HEK293 (cell line): ENCODE measurements around the gene KIR2DL4.
"Not testable (repeated sequence)": the region's sequence is repeated elsewhere in the genome, so short reads cannot be mapped to it uniquely, and the experiment has no call there.

Source experiments
- CTCF ChIA-PET: fragments of 350-600 bp; formaldehyde crosslinking; extraction: SDS; loops from one replicate; lab custom pipeline; 2021; ENCODE audit warnings: antibody characterized with exemption; lab: Yijun Ruan, JAX
- POLR2A ChIA-PET: fragments of 300-600 bp; formaldehyde crosslinking; extraction: SDS; loops from one replicate; lab custom pipeline; 2020; ENCODE audit warnings: antibody characterized with exemption, inconsistent platforms; lab: Yijun Ruan, JAX
- H3K27ac ChIP-seq: fragments of 200-500 bp; sonication (Bioruptor generic); 2 replicates; pipeline ENCODE4 v1.5.1; 2014; ENCODE audit warnings: low read depth, low read length, control low read depth, inconsistent platforms; ENCODE audit errors: extremely low read depth
- H3K36me3 ChIP-seq, 2 experiments: fragments of 200-500 bp in 1 of 2; sonication (Bioruptor generic) in 1 of 2; 1 replicate in 1 of 2; 2 replicates in 1 of 2; pipeline ENCODE4 v1.5.1; 2014 to 2017; ENCODE audit warnings: inconsistent platforms in 2 of 2, low read length in 2 of 2; ENCODE audit not compliant: control insufficient read depth in 2 of 2, insufficient read depth in 1 of 2
- H3K4me1 ChIP-seq: fragments of 200-500 bp; sonication (Bioruptor generic); 2 replicates; pipeline ENCODE4 v1.5.1; 2014; ENCODE audit warnings: mild to moderate bottlenecking, low read length, inconsistent platforms; ENCODE audit not compliant: control insufficient read depth, insufficient read depth
- H3K4me3 ChIP-seq: 2 replicates; pipeline ENCODE4 v1.5.1; 2011; ENCODE audit warnings: low read depth, mild to moderate bottlenecking, control low read depth, low read length, moderate library complexity
- H3K9me3 ChIP-seq: fragments of 200-500 bp; sonication (Bioruptor generic); 2 replicates; pipeline ENCODE4 v1.5.1; 2014; ENCODE audit warnings: low read depth, low read length, inconsistent platforms; ENCODE audit not compliant: control insufficient read depth, insufficient read depth
- ZNF16 ChIP-seq: fragments of 450-650 bp; formaldehyde crosslinking; IDR thresholded peaks from 2 replicates; pipeline ENCODE4 v1.5.1; 2016; ENCODE audit warnings: low read depth, missing biosample characterization, missing genetic modification characterization
- ZNF274 ChIP-seq, 2 experiments: fragments of 200-500 bp in 1 of 2; fragments of 450-650 bp in 1 of 2; sonication (Bioruptor generic) in 1 of 2; formaldehyde crosslinking in 1 of 2; IDR thresholded peaks; 2 replicates each; pipeline versions ENCODE4 v1.5.1 to v1.6.1; 2014 to 2016; ENCODE audit warnings: borderline replicate concordance in 1 of 2, inconsistent platforms in 1 of 2, low read length in 1 of 2, missing biosample characterization in 1 of 2, missing genetic modification characterization in 1 of 2
- TF ChIP-seq, protein P1 (sequence below): fragments of 450-650 bp; formaldehyde crosslinking; IDR thresholded peaks from 2 replicates; pipeline ENCODE4 v1.5.1; 2016; ENCODE audit warnings: missing biosample characterization, missing genetic modification characterization

Gene KIR2DL4

DNA sequence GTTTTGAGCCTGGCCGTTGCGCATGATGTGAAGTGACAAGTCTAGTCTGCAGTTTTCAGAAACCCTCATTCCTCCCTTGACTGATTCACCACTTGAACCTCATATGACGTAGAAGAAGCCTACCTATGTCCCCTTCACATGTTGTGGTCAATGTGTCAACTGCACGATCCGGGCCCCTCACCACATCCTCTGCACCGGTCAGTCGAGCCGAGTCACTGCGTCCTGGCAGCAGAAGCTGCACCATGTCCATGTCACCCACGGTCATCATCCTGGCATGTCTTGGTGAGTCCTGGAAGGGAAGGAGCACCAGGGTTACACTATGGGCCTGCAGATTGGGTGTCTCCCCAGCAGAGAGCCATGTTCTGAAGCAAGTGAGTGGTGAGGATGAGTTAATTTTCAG is at the start of gene KIR2DL4:
TSS of gene KIR2DL4 (plus strand) at position 201 of the 400 bp plus-strand sequence. CDS start at position 243, 42 bp downstream.
- Histone ChIP-seq H3K4me3 (no peak within 1 kb of the TSS), H3K4me1 (no peaks in the 10 kb centered on the region), H3K36me3 (no peaks in the 10 kb centered on the region), H3K9me3 (no peaks in the 10 kb centered on the region), H3K27ac (no peak within 1 kb of the TSS)
- ChIA-PET POLR2A (no interaction called here), CTCF (interaction anchor here (0.8 kb wide), 1 partner anchor 78 kb away, joined by 3 read pairs; no protein-coding TSS in a partner anchor)
- TF ChIP-seq, protein P1, sequence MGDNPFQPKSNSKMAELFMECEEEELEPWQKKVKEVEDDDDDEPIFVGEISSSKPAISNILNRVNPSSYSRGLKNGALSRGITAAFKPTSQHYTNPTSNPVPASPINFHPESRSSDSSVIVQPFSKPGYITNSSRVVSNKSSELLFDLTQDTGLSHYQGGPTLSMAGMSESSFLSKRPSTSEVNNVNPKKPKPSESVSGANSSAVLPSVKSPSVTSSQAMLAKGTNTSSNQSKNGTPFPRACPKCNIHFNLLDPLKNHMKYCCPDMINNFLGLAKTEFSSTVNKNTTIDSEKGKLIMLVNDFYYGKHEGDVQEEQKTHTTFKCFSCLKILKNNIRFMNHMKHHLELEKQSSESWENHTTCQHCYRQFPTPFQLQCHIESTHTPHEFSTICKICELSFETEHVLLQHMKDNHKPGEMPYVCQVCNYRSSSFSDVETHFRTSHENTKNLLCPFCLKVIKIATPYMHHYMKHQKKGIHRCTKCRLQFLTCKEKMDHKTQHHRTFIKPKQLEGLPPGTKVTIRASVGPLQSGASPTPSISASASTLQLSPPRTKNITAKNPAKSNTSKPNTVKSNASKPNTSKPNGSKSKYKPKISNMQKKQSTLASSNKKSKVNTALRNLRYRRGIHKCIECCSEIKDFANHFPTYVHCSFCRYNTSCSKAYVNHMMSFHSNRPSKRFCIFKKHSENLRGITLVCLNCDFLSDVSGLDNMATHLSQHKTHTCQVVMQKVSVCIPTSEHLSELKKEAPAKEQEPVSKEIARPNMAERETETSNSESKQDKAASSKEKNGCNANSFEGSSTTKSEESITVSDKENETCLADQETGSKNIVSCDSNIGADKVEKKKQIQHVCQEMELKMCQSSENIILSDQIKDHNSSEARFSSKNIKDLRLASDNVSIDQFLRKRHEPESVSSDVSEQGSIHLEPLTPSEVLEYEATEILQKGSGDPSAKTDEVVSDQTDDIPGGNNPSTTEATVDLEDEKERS (tag by site-specific recombination): no peak
- TF ChIP-seq ZNF16 (tag by site-specific recombination): no peak
- no peak for TF ChIP-seq ZNF274 (IDR thresholded peaks at IDR 0.05; ENCODE audit: low read length)
- no peak for TF ChIP-seq ZNF274 (tag by site-specific recombination; IDR thresholded peaks at IDR 0.05; ENCODE audit: borderline replicate concordance)

DNA sequence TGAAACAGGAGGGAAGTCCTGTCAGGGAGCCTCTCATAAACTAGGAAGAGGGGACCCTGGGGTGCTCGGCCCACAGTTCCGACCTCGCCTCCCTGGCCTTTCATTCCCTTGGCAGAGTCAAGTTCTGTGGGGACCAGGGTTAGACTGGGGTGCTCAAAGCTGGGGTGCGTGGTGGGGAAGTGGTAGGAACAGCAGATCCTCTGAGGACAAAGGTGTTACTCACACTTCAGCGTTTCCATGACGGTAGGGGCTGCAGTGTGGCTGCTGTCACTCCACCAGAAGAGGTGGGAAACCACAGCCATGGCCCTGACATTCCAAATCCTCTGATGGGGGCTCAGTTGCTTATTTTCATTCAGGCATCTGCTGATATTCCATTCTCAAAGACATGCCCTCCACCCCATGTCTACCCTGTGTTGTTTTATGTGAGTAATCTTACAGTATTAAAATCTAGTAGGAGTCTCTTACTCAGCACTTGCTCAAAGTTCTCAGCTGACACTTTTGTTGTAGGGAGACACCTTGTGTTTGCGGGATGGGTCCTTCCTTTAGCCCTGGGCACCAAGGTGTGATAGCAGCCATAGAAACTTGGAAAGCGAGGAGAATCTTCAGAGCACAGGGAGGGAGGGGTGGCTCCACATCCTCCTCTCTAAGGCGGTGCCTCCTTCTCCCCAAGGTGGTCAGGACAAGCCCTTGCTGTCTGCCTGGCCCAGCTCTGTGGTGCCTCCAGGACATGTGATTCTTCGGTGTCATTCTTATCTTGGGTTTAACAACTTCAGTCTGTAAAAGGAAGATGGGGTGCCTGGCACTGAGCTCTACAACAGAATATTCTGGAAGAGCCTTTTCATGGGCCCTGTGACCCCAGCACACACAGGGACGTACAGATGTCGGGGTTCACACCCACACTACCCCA is 47.0 kb upstream of the KIR2DL4 start:
- H3K9me3 ChIP-seq, H3K4me1 ChIP-seq, POLR2A ChIA-PET, H3K27ac ChIP-seq, H3K36me3 ChIP-seq, H3K4me3 ChIP-seq: not testable (repeated sequence)
- CTCF ChIA-PET: interaction anchor here (0.7 kb wide), 1 partner anchor 19 kb away, joined by 3 read pairs; no protein-coding TSS in a partner anchor

DNA sequence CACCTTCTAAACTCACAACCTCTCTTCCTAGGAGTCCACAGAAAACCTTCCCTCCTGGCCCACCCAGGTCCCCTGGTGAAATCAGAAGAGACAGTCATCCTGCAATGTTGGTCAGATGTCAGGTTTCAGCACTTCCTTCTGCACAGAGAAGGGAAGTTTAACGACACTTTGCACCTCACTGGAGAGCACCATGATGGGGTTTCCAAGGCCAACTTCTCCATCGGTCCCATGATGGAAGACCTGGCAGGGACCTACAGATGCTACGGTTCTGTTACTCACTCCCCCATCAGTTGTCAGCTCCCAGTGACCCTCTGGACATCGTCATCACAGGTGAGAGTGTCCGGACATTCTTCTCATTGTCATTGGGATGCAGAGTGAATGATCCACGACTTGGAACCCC is 44.8 kb upstream of the KIR2DL4 start:
- CTCF ChIA-PET, H3K4me3 ChIP-seq, H3K36me3 ChIP-seq, POLR2A ChIA-PET, H3K9me3 ChIP-seq, H3K27ac ChIP-seq, H3K4me1 ChIP-seq: not testable (repeated sequence)

DNA sequence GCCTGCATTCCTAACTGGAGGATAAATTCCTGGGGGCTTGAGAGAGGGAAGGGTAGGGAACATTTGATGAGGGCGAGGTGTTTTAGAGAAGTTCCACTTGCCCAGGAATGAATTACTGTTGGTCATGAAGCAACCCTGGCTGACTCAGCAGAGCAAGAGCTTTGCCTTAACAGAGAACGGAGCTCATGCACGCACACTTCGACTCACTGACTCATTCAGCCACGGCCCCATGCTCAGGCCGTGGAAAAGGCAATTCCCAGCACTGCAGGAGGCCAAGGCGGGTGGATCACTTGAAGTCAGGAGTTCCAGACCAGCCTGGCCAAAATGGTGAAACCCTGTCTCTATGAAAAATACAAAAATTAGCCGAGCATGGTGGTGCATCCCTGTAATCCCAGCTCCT is 39.2 kb upstream of the KIR2DL4 start:
- H3K4me1 ChIP-seq, H3K36me3 ChIP-seq, H3K9me3 ChIP-seq, H3K4me3 ChIP-seq, H3K27ac ChIP-seq, CTCF ChIA-PET, POLR2A ChIA-PET: not testable (repeated sequence)

DNA sequence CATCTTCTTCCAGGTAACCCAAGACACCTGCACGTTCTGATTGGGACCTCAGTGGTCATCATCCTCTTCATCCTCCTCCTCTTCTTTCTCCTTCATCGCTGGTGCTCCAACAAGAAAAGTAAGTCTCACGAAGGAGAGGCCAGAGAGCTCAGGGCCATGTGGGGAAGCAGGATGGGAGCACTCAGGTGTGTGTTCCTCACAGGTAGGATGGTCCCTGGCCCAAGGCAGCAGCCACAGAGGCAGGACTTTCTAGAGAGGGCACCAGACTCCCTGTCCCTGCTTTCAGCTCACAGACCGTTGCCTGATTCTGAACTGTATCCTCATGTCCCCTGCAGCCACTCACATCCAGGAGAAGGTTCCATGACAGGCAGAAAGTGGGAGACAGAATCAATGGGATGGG is 36.9 kb upstream of the KIR2DL4 start:
- H3K27ac ChIP-seq, CTCF ChIA-PET, H3K9me3 ChIP-seq, H3K4me3 ChIP-seq, H3K36me3 ChIP-seq, H3K4me1 ChIP-seq, POLR2A ChIA-PET: not testable (repeated sequence)

DNA sequence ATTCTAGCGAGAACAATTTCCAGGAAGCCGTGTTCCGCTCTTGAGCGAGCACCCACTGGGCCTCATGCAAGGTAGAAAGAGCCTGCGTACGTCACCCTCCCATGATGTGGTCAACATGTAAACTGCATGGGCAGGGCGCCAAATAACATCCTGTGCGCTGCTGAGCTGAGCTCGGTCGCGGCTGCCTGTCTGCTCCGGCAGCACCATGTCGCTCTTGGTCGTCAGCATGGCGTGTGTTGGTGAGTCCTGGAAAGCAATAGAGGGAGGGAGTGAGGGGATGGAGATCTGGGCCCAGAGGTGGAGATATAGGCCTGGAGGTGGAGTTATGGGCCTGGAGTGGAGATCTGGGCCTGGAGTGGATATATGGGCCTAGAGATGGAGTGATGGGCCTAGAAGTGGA is 33.8 kb upstream of the KIR2DL4 start, which contains the start of gene KIR2DL1:
TSS of gene KIR2DL1 (plus strand) at position 148 of the 400 bp plus-strand sequence. CDS start at position 206, 58 bp downstream.
- H3K9me3 ChIP-seq: not testable (repeated sequence)

DNA sequence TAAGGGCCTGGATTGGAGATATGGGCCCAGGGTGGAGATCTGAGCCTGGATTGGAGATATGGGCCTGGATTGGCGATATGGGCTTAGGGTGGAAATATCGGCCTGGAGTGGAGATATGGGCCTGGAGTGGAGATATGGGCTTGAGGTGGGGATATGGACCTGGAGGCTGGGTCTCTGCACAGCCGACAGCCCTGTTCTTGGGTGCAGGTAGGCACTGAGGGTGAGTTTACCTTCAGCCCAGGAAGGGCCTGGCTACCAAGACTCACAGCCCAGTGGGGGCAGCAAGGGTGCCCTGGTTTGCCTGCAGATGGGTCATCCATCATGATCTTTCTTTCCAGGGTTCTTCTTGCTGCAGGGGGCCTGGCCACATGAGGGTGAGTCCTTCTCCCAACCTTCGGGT is 32.9 kb upstream of the KIR2DL4 start:
- H3K4me3 ChIP-seq: not testable (repeated sequence)

More for the DNA sequence above, 33.8 kb upstream of the KIR2DL4 start, which contains the start of gene KIR2DL1:
- H3K4me3 ChIP-seq, POLR2A ChIA-PET, H3K27ac ChIP-seq, H3K4me1 ChIP-seq, H3K36me3 ChIP-seq, CTCF ChIA-PET: not testable (repeated sequence)

More for the DNA sequence above, 32.9 kb upstream of the KIR2DL4 start:
- H3K36me3 ChIP-seq, CTCF ChIA-PET, POLR2A ChIA-PET, H3K9me3 ChIP-seq, H3K4me1 ChIP-seq, H3K27ac ChIP-seq: not testable (repeated sequence)
